GM06990 (cell line): ENCODE measurements around the gene SUV39H2.

ENCODE experiments used
- DNase-seq: peaks from one replicate; pipeline ENCODE4 v3.0.0-alpha.2; 2011; ENCODE audit not compliant: insufficient read length; ENCODE audit errors: extremely low read depth
- H3K27me3 ChIP-seq: replicated peaks from 2 replicates; pipeline ENCODE4 v1.6.0; 2011; ENCODE audit warnings: low read length; ENCODE audit not compliant: control insufficient read depth, insufficient read depth
- H3K36me3 ChIP-seq: 2 replicates; pipeline ENCODE4 v1.5.1; 2011; ENCODE audit warnings: low read length; ENCODE audit not compliant: control insufficient read depth, insufficient read depth
- H3K4me3 ChIP-seq: replicated peaks from 2 replicates; pipeline ENCODE4 v1.5.1; 2011; ENCODE audit warnings: low read depth, mild to moderate bottlenecking, control low read depth, low read length
- TF ChIP-seq, protein P1 (sequence below): IDR thresholded peaks from 2 replicates; pipeline ENCODE4 v1.5.1; 2011; ENCODE audit warnings: low read length, control low read depth, mild to moderate bottlenecking, inconsistent platforms; ENCODE audit not compliant: insufficient read depth, poor library complexity, severe bottlenecking

SUV39H2 gene, protein sequence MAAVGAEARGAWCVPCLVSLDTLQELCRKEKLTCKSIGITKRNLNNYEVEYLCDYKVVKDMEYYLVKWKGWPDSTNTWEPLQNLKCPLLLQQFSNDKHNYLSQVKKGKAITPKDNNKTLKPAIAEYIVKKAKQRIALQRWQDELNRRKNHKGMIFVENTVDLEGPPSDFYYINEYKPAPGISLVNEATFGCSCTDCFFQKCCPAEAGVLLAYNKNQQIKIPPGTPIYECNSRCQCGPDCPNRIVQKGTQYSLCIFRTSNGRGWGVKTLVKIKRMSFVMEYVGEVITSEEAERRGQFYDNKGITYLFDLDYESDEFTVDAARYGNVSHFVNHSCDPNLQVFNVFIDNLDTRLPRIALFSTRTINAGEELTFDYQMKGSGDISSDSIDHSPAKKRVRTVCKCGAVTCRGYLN

DNA sequence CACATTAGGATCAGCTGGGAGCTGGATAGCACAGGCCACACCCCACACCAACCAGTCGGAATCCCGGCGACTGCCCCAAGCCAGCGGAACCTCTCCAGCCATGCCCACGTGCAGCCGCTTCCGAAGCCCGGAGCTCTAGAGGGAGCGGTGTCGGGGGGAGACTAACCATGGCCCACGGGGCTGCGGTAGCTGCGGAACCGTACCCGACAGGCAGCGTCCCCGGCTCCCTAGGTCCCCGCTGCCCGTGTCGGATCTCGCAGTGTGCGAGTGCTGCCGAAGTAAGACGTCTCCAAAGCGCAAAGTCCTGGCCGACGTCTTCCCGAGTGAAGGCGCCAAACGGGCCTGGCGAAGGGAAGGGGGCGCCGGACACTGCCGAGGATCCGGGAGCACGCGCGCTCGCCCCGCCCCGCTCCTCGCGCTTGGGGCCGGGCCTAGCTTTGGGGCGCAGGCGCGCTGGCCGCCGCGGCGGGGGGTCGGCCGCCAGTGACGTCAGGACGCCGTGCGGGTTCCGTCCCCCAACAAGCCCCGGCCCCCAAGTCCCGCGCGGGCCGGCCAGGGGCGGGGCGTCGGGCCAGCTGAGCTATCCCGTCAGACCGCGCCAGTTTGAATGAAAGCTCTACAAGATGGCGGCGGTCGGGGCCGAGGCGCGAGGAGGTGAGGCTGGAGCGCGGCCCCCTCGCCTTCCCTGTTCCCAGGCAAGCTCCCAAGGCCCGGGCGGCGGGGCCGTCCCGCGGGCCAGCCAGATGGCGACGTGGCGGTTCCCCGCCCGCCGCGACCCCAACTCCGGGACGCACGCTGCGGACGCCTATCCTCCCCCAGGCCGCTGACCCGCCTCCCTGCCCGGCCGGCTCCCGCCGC lies at the start of gene SUV39H2:
TSS of gene SUV39H2 (plus strand) at position 601 of the 858 bp plus-strand sequence. CDS start at position 624, 23 bp downstream.
- H3K4me3 ChIP-seq: peak within 1 kb of the TSS; percentile 100
- peak; percentile 98 for DNase-seq
- H3K27me3 ChIP-seq: no peaks in the 10 kb centered on the region
- H3K36me3 ChIP-seq: no peaks in the 10 kb centered on the region; the same call in 1 of the 2 replicates
- TF ChIP-seq, protein P1, sequence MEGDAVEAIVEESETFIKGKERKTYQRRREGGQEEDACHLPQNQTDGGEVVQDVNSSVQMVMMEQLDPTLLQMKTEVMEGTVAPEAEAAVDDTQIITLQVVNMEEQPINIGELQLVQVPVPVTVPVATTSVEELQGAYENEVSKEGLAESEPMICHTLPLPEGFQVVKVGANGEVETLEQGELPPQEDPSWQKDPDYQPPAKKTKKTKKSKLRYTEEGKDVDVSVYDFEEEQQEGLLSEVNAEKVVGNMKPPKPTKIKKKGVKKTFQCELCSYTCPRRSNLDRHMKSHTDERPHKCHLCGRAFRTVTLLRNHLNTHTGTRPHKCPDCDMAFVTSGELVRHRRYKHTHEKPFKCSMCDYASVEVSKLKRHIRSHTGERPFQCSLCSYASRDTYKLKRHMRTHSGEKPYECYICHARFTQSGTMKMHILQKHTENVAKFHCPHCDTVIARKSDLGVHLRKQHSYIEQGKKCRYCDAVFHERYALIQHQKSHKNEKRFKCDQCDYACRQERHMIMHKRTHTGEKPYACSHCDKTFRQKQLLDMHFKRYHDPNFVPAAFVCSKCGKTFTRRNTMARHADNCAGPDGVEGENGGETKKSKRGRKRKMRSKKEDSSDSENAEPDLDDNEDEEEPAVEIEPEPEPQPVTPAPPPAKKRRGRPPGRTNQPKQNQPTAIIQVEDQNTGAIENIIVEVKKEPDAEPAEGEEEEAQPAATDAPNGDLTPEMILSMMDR: no peak

DNA sequence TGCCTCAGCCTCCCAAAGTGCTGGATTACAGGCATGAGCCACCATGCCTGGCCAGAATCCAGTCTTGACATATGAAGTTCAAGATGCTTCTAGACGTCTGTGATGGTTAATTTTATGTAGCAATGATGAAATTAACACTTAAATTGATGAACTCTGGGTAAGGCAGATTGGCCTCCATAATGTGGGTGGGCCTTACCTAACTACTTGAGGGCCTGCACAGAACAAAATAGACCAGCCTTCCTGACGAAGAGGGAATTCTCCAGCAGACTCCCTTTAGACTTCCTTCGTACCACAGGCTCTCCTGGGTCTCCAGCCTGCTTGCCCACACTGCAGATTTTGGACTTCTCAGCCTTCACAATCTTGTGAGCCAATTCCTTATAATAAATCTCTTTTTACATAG lies 45.6 kb upstream of the SUV39H2 start:
- Histone ChIP-seq H3K27me3 (no peaks in the 10 kb centered on the region), H3K4me3 (no peak overlapping the region), H3K36me3 (no peaks in the 10 kb centered on the region)
- no peak for DNase-seq
- TF ChIP-seq, protein P1: no peak

DNA sequence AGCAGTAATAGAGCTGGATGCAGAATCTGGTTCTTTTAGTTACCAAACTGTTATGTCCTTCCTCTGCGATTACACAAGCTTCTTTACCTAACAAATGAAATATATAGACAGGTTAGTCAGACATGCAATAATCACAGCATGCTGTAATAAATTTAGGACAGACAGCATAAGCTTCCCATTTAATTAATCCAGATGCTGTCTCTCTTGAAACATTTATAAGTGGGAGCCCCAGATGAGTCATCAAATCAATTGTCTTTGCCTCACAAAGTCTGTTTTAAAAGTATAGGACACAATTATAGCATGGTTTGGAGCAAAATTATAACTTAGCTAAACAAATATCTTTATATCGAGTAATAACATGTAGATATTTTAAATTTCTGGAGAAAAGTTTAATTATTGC lies 42.5 kb upstream of the SUV39H2 start:
- H3K4me3 ChIP-seq: no peak overlapping the region
- TF ChIP-seq, protein P1: no peak
- DNase-seq: no peak
- no peaks in the 10 kb centered on the region for H3K27me3 ChIP-seq
- H3K36me3 ChIP-seq: no peaks in the 10 kb centered on the region

DNA sequence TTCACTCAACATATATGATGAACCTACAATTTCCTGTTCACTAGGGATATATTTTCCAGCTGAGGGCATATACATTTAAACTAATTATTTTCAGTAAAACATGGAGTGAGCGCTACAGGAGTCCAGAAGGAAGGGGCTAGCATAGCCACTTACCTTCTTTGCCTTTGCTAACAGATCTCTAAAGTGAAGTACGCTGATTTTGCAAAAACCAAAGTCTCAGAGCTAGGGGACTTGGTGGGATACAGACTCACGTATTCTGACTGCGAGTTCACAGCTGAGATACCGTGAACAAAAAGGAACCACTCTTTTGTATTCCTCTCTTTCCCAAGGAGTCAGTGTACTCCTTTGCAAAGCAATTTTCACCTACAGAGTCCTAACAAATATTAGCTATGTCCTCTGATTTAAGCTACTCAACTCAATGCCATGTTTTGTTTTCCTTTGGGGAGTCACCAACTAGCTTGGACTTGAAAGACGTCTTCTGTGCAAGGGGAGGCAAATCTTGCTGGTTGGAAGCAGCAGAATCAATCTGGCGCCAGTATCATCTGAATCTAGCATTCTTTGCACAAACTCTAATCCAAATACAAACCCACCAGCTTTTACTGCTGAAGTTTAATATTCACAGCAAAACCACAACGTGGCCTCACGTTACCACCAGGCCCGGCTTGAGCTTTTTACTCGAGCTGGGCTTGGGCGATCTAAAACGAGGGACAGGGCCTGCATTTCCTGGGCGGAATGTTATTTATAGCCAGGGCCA lies 41.5 kb upstream of the SUV39H2 start:
- no peak for DNase-seq
- TF ChIP-seq, protein P1: no peak
- H3K36me3 ChIP-seq: peaks cover 6% of the 10 kb centered on the region
- H3K27me3 ChIP-seq: no peaks in the 10 kb centered on the region
- H3K4me3 ChIP-seq: peak overlapping the region; percentile 86

DNA sequence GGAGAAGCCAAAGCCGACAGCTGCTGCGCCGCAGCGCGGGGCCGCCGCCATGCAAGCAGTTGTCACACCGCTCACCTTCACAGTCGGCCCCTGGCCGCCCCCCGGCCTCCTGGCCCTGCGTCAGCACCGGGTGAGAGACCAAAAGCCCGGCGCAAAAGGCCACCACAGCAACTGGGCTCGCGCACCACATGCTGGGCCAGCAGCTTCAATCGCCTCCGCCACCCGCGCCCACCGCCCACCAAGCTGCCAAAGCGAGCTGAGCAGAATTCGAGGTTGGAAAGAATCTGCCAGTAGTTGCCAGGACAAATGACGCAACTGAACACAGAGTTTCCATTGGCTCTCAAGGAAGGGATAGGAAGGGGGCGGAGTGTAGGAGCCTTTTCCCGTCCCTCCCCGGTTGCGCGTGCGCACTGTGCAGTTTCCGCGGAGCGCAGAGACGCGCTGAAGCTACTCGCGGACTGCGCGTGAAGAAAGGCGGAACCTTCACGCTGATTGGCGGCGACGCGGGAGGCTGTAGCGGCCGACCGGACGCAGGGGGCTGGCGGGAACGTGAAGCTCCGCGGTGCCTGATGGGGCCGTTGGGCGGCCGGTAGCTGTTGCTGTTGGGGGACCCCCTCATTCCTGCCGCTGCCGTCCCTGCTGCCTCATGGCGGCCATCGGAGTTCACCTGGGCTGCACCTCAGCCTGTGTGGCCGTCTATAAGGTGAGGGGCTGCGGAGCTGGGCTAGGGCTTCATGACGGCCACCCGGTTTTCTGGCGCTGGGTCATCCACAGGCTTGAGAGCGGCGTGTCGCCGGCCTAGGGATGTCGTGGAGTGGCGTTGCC lies 40.7 kb upstream of the SUV39H2 start, which contains the start of the genes CDNF, HSPA14 and MSANTD7:
TSS of gene CDNF (minus strand) at position 281 of the 825 bp plus-strand sequence. CDS start at position 190, 91 bp downstream.
TSS of gene HSPA14 (plus strand) at position 550 of the 825 bp plus-strand sequence. CDS start at position 647, 97 bp downstream.
TSS of gene MSANTD7 (plus strand) at position 550 of the 825 bp plus-strand sequence. CDS start 3,979 bp downstream, outside the sequence.
- Histone ChIP-seq H3K27me3 (no peaks in the 10 kb centered on the region), H3K4me3 (peak within 1 kb of the TSS; percentile 86), H3K36me3 (peaks cover 13% of the 10 kb centered on the region)
- DNase-seq: peak; percentile 100
- TF ChIP-seq, protein P1: no peak
